NCI-H2196 (cell line): ENCODE results near the gene TPRA1.

ENCODE experiments used
- DNase-seq: peaks from one replicate; lab custom pipeline; 2025; ENCODE audit not compliant: unreplicated experiment; lab: John Stamatoyannopoulos, UW

The TPRA1 gene

GRCh38 chr3:127590593-127591465, at the start of gene TPRA1:
Gene TPRA1, minus strand, starts transcription at chr3:127590733. Its CDS starts 10,587 bp downstream, at chr3:127580146.
- peak; percentile 98 for DNase-seq

- no peak for DNase-seq
Observed at GRCh38 chr3:127640042-127640355, 49.5 kb upstream of the TPRA1 start.

GRCh38 chr3:127639173-127640041, 48.9 kb upstream of the TPRA1 start:
- peak; percentile 78 for DNase-seq

- DNase-seq: no peak
Observed at GRCh38 chr3:127637971-127638370, 47.4 kb upstream of the TPRA1 start.

- DNase-seq: peak; percentile 47
Observed at GRCh38 chr3:127637546-127637945, 47.0 kb upstream of the TPRA1 start.

- no peak for DNase-seq
Observed at GRCh38 chr3:127634653-127635052, 44.1 kb upstream of the TPRA1 start.

GRCh38 chr3:127632035-127632820, 41.7 kb upstream of the TPRA1 start:
- DNase-seq: peak; percentile 35

- DNase-seq: no peak
Observed at GRCh38 chr3:127630811-127631714, 40.5 kb upstream of the TPRA1 start.

- no peak for DNase-seq
Observed at GRCh38 chr3:127629467-127630403, 39.2 kb upstream of the TPRA1 start.

GRCh38 chr3:127628788-127629466, 38.4 kb upstream of the TPRA1 start, which contains the start of gene PODXL2:
Gene PODXL2, plus strand, starts transcription at chr3:127629185. Its CDS starts 35 bp downstream, at chr3:127629220.
- DNase-seq: peak; percentile 95

GRCh38 chr3:127628426-127628787, 37.9 kb upstream of the TPRA1 start:
- no peak for DNase-seq

- no peak for DNase-seq
Observed at GRCh38 chr3:127625821-127626220, 35.3 kb upstream of the TPRA1 start.

- no peak for DNase-seq
Observed at GRCh38 chr3:127624063-127624462, 33.5 kb upstream of the TPRA1 start.

- no peak for DNase-seq
Observed at GRCh38 chr3:127622772-127623576, 32.4 kb upstream of the TPRA1 start.

- DNase-seq: no peak
Observed at GRCh38 chr3:127622031-127622430, 31.5 kb upstream of the TPRA1 start.

GRCh38 chr3:127620637-127621375, 30.3 kb upstream of the TPRA1 start:
- no peak for DNase-seq

GRCh38 chr3:127618891-127619290, 28.4 kb upstream of the TPRA1 start:
- DNase-seq: no peak
